IPS-18a (cell line): ENCODE data around the gene PACS2.

Experiments
- H3K27ac ChIP-seq: one replicate; pipeline ENCODE4 v1.5.1; 2013; ENCODE audit warnings: low read length
- H3K27me3 ChIP-seq: one replicate; pipeline ENCODE4 v1.6.1; 2013; ENCODE audit warnings: mild to moderate bottlenecking, low read length; ENCODE audit not compliant: control insufficient read depth, insufficient read depth
- H3K36me3 ChIP-seq: one replicate; pipeline ENCODE4 v1.6.1; 2013; ENCODE audit warnings: low read depth, low read length; ENCODE audit not compliant: control insufficient read depth
- H3K4me1 ChIP-seq: one replicate; pipeline ENCODE4 v1.6.1; 2013; ENCODE audit warnings: low read depth, low read length; ENCODE audit not compliant: control insufficient read depth
- H3K4me3 ChIP-seq: one replicate; pipeline ENCODE4 v1.5.1; 2013; ENCODE audit warnings: low read length
- H3K9ac ChIP-seq: one replicate; pipeline ENCODE4 v1.6.1; 2013; ENCODE audit warnings: mild to moderate bottlenecking, low read length, moderate library complexity
- H3K9me3 ChIP-seq: one replicate; pipeline ENCODE4 v1.6.1; 2013; ENCODE audit warnings: low read depth, low read length; ENCODE audit not compliant: control insufficient read depth

PACS2 gene

GRCh38 chr14:105411985-105412770 is 97.6 kb downstream of the PACS2 start:
- no peaks in the 10 kb centered on the region for H3K36me3 ChIP-seq
- H3K4me1 ChIP-seq, result peaks cover 5% of the 10 kb centered on the region
- H3K9ac ChIP-seq, result no peak overlapping the region
- H3K4me3 ChIP-seq, result no peak overlapping the region
- H3K9me3 ChIP-seq, result no peaks in the 10 kb centered on the region
- peaks cover 58% of the 10 kb centered on the region for H3K27me3 ChIP-seq
- no peak overlapping the region for H3K27ac ChIP-seq

DNA sequence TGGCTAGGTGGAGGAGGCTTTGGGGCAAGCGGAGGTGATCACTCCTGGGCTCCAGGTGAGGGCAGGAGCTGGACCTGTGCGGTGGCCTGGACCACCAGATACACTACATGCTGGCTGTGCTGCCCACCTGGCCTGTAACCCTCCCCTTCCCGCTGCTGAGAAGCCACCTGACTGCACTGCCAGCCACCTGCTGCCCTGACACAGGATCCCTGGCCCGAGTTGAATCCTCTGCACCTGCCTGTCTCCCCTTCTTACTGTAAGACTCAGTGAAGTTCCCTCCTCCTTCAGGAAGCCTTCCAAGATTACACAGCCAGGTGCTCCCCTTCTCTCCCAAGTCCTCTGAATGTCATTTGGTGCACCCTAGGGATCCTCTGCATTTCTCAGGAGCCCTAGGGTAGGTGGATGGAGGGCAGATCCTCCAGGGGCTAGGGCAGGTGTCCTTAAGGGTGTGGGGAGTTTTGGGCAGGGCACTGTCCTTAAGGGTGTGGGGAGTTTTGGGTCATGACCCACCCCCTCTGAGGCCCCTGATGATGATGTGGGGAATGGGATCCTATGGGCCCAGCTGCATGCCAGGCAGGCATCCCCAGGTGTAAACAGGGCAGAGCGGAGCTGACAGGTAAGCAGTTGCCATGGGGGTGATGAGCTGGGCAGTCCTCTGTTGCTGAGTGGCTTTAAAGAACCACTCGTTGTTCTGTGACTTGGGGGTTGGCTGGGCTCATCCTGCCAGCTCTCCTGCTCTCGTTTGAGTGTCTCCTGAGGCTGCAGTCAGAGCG is 98.4 kb downstream of the PACS2 start:
- H3K9ac ChIP-seq, result no peak overlapping the region
- no peak overlapping the region for H3K4me3 ChIP-seq
- no peaks in the 10 kb centered on the region for H3K9me3 ChIP-seq
- H3K36me3 ChIP-seq, result no peaks in the 10 kb centered on the region
- no peak overlapping the region for H3K27ac ChIP-seq
- peaks cover 5% of the 10 kb centered on the region for H3K4me1 ChIP-seq
- H3K27me3 ChIP-seq, result peaks cover 58% of the 10 kb centered on the region

DNA sequence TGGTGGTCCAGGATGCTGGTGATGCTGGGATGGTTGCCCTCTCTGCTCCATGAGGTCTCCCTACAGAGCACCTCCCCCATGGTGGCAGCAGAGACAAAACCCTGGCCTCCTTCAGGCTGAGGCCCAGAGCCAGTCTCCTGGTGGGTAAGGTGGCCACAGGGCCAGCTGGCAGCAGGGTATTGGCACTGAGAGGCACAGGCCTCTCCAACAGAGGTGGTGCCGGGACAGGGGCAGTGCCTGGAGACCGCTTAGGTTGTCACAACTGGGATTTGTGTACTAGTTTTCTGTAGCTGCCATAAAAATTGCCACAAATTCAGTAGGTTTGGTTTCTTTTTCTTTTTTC is 99.0 kb downstream of the PACS2 start:
- Histone ChIP-seq H3K9ac (no peak overlapping the region), H3K27me3 (peaks cover 58% of the 10 kb centered on the region), H3K4me3 (no peak overlapping the region), H3K4me1 (peaks cover 5% of the 10 kb centered on the region), H3K9me3 (no peaks in the 10 kb centered on the region), H3K36me3 (no peaks in the 10 kb centered on the region), H3K27ac (no peak overlapping the region)

DNA sequence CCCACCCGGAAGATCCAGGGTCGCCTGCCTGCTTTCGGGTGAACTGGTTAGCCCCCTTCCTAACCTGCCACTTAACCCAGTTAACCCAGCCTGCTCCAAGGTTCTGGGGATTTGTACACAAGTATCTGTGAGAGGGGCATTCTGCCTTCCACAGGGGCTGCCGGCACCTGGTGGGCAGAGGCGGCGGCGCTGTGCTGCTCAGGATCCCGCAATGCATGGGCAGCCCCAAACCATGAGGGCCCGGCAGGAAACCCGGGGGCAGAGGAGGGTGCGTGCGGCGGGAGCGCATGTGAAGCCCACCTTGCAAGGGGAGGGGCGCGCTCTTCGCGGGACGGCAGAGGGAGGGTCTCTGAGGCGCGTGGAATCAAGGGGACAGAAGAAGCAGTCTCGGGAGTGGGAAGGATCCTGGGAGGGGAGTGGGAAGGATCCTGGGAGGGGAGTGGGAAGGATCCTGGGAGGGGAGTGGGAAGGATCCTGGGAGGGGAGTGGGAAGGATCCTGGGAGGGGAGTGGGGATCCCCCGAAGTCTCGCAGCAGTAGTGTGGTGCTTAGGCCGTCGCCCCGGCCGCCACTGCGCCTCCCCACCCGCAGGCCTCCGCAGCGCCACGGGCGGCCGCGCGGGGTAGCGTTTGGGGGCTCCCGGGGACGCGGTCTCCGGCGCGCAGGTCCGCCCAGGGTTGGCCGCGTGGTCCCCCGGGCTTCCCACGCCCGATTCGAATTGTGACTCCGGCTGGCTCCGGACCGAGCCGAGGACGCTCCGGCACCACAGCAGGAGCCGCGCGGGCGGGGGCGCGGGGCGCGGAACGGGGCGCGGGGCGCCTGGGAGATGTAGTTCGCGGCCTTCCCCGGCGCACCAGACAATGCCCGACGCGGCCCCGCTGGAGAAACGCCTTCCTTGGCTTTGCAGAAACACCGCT is 100.2 kb downstream of the PACS2 start:
- Histone ChIP-seq H3K4me3 (peak overlapping the region; percentile 62), H3K9me3 (no peaks in the 10 kb centered on the region), H3K4me1 (peaks cover 5% of the 10 kb centered on the region), H3K27me3 (peaks cover 46% of the 10 kb centered on the region), H3K9ac (peak overlapping the region; percentile 54), H3K36me3 (no peaks in the 10 kb centered on the region), H3K27ac (no peak overlapping the region)

- H3K9me3 ChIP-seq, result no peaks in the 10 kb centered on the region
- peaks cover 5% of the 10 kb centered on the region for H3K4me1 ChIP-seq
- H3K36me3 ChIP-seq, result no peaks in the 10 kb centered on the region
- peaks cover 36% of the 10 kb centered on the region for H3K27me3 ChIP-seq
- peak overlapping the region; percentile 54 for H3K9ac ChIP-seq
- H3K27ac ChIP-seq, result no peak overlapping the region
- H3K4me3 ChIP-seq, result peak overlapping the region; percentile 62
Measured at GRCh38 chr14:105415481-105416428, 101.2 kb downstream of the PACS2 start.

DNA sequence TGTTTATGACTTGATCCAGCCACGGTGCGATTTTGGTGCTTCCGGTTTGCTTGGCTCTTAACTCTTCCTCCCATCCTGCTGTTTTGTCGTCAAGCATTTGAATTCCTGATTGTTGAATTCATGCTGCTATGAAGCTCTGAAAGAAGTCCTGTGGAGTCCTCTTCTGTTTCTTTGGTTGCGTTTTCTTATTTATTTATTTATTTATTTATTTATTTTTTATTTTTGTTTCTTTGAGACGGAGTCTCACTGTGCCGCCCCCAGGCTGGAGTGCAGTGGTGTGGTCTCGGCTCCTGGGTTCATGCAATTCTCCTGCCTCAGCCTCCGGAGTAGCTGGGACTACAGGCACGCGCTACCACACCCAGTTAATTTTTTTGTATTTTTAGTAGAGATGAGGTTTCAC is 102.1 kb downstream of the PACS2 start:
- Histone ChIP-seq H3K36me3 (no peaks in the 10 kb centered on the region), H3K4me3 (no peak overlapping the region), H3K9ac (no peak overlapping the region), H3K9me3 (no peaks in the 10 kb centered on the region), H3K27ac (no peak overlapping the region), H3K27me3 (peaks cover 29% of the 10 kb centered on the region), H3K4me1 (peaks cover 2% of the 10 kb centered on the region)

- no peak overlapping the region for H3K27ac ChIP-seq
- no peak overlapping the region for H3K4me3 ChIP-seq
- peaks cover 3% of the 10 kb centered on the region for H3K36me3 ChIP-seq
- H3K27me3 ChIP-seq, result peaks cover 19% of the 10 kb centered on the region
- no peak overlapping the region for H3K9ac ChIP-seq
- H3K4me1 ChIP-seq, result no peaks in the 10 kb centered on the region
- H3K9me3 ChIP-seq, result no peaks in the 10 kb centered on the region
Measured at GRCh38 chr14:105417690-105418121, 103.2 kb downstream of the PACS2 start.

DNA sequence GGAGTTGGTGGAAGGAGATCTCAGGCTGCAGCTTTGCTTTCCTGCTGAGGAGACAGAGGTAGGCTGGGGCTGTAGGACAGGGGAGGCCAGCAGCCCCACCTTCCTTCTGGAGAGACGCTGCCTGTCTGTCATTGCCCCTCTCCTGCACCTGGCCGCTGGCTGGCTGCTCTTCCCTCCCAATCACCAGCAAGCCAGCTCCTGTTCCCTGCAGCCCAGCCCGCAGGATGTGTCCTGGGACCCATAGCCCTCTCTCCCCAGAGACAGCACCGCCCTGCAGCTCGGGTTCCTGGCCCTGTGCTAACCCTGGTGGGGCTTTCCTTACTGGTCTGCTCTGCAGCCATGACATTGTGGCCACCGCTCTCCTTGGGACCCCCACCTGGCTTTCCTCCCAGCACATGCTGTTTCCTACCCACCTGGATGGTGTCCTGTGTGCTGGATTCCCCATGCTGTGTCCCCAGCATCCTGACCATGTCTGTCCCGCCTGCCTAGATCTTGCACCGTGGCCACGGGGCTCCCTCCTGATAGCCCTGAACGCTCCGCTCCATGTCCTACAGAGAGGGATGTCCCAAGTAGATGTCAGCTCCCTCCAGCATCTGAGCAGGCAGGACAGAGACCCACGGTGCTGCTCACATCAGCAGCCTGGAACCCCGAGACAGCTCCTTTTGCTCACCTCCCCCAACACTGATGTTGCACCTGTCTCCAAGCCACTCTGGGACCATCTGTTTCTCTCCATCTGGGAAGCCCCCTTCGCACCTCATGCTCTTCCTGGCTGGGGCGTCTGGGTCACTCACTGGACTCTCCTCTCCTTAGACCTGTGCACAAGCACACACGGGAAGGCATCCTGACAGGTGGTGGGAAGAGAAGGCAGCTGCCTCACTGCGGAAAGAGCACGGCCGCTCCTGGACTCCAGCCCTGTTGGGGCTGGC is 104.0 kb downstream of the PACS2 start:
- H3K27ac ChIP-seq, result no peak overlapping the region
- no peaks in the 10 kb centered on the region for H3K9me3 ChIP-seq

GRCh38 chr14:105419195-105420091 is 104.9 kb downstream of the PACS2 start, which contains the start of gene MTA1:
Gene MTA1 (plus strand): TSS chr14:105419827. CDS start chr14:105420036, 209 bp downstream.
- Histone ChIP-seq H3K4me3 (peak within 1 kb of the TSS; percentile 73), H3K36me3 (peaks cover 4% of the 10 kb centered on the region)

More for the DNA sequence above, 104.0 kb downstream of the PACS2 start:
- Histone ChIP-seq H3K4me3 (peak overlapping the region; percentile 73), H3K36me3 (peaks cover 4% of the 10 kb centered on the region), H3K4me1 (no peaks in the 10 kb centered on the region), H3K27me3 (peaks cover 11% of the 10 kb centered on the region), H3K9ac (no peak overlapping the region)

More at GRCh38 chr14:105419195-105420091, 104.9 kb downstream of the PACS2 start, which contains the start of gene MTA1:
- H3K4me1 ChIP-seq, result no peaks in the 10 kb centered on the region
- H3K27ac ChIP-seq, result peak within 1 kb of the TSS; percentile 67
- peak within 1 kb of the TSS; percentile 94 for H3K9ac ChIP-seq
- no peaks in the 10 kb centered on the region for H3K9me3 ChIP-seq
- H3K27me3 ChIP-seq, result peaks cover 2% of the 10 kb centered on the region
